ENCODE data around the gene ADGRL4.
"Not testable (repeated sequence)": the region's sequence is repeated elsewhere in the genome, so short reads cannot be mapped to it uniquely, and the experiment has no call there.

The ADGRL4 gene

DNA sequence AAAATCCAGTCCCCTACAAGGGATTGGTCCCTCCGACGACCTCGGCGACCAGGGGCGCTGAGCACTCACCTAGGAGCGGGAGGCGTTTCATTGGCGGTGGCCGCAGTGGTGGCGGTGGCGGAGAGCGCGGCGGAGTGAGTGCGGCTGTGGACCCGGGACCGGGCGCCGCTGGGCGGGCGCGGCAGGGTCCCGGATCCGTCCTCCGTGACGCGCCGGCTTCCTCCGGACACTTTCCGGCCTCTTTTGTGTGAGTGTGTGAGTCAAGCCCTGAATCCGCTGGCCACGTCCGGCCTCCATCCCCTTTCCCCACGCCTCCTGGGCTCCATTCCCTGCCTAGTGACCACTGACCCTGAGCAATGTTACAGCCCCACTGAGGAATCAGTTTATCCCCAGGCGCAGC, at the start of gene ADGRL4:
ADGRL4 (minus strand) TSS at position 167 of the 400 bp plus-strand sequence; CDS start at position 91, 76 bp downstream.
- DNase-seq (ENCODE audit: low read depth) = no peak

DNA sequence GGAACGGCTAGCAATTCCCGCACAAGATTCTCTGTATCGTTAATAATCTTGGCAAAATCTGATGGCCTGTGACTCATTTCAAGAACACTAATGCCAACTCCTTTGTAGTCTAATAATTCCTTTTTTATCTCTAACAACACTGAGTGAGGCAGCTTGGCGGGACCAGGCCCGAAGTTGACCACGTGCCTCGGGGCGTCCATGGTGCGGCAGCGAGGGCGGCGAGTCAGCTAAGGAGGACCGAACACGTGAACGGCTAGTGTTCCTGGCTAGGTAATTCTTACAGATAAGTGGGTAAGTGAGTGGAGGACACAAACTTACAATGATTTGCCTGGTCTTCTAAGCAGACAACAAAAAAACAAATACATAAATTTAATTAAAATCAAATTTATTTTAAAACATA, 49.3 kb upstream of the ADGRL4 start:
- no peak for DNase-seq (ENCODE audit: low read depth)

DNA sequence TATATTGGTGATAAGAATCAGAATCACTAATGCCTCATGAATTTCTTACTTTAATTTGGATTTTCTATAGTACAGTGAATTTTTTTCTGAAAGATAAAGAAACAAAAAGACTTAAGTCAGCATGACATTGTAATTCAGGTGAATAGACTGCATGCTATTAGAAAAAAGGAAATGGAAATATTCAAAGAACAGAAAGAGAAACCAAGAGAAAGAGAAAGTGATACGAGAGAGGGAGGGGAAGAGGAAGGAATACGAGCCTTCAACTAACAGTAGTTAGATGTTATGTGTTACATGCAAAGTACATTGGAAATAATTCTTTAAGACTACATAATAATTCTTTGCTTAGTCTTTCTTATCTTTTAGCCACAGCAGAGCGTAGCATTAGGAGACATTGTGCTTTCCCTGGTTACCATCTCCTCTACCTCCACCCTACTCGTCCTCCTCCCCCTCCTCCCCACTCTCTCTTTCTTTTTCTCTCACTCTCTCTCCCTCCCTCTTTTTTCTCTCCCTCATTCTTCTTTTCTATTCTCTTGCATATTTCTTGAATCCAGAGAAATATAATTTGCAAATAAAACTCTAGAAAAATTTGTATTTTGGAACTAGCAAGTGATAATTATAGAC, 46.4 kb upstream of the ADGRL4 start:
- DNase-seq (ENCODE audit: low read depth) = no peak

DNA sequence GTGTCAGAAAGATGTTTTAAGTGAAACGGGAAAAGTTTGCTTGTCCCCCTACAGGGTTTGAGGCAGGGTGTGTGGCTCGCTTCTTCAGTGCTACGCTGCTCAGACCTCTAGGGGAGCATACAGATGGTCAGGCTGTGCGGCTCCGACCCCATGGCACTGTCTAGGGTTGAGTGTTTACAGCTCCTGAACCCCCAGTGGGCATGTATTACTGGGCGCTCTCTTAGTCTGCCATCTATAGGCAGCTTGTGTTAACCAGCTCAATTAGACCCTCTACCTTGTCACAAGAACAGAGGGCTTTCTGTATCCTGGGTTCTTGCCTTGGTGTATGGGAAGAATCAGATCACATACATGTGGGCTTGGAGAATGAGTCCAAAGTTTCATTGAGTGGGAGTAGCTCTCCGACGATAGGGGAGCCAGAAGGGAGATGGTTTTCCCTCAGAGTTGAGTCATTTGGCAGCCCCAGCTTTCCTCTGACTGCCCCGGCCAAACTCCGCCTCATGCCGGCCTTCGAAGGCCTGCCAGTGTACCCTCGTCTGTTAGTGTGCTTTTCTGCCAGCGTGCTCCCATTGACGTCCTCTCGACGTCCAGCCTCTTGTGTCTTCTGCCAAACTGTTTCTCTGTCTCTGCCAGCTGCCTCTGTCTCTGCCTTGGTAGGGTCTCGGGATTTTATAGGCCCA, 38.6 kb upstream of the ADGRL4 start:
- no peak for DNase-seq (ENCODE audit: low read depth)

GRCh38 chr1:79043506-79043905, 37.0 kb upstream of the ADGRL4 start:
- no peak for DNase-seq (ENCODE audit: low read depth)

DNA sequence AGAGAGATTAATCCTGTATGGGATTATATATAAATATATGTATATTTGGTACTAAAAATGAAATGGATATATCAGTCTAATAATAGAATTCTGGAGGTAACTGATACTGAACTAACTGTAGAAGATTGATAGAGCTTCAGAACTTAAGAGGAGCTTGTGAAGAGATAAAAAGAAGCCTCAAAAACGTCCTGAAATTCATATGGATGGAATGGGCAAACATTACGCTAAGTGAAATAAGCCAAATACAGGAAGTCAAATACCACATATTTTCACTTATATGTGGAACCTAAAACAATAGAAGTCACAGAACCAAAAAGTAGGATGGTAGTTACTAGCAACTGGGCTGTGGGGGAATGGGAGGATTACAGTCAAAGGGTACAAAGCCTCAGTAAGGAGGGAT, 36.0 kb upstream of the ADGRL4 start:
- no peak for DNase-seq (ENCODE audit: low read depth)

- no peak for DNase-seq (ENCODE audit: low read depth)
Measured at GRCh38 chr1:79042117-79042516, 35.6 kb upstream of the ADGRL4 start.

GRCh38 chr1:79041666-79042065, 35.1 kb upstream of the ADGRL4 start:
- DNase-seq (ENCODE audit: low read depth) = no peak

DNA sequence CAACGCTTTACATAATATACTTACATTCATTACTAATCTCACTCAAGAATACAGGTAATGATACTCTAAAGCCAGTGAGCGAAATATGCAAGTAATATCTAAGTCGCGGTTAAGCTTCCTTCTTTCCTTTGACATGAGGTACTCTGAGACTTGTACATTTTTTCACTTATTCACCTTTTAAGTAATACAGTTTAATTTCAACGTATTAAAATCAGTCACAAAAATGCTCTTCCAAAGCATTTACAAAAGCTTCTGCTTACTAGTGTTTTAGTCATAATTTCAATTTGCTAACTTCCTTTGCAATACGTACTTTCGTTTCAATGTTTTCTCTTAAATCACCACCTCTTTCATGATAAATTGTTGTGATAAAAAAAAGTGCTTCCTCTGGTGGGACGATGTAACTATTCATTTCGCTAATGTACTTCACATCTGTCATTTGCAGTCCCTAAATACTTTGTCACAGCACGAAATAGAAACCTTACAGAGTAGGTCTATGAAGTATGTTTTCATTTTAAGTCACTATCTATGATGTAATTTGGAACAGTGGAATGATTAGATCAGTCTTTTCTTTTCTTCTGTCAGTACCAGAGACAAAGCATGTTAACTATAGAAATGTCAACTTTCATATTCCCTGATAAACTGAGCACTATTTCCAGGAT, 34.0 kb upstream of the ADGRL4 start:
- DNase-seq (ENCODE audit: low read depth) = no peak

DNA sequence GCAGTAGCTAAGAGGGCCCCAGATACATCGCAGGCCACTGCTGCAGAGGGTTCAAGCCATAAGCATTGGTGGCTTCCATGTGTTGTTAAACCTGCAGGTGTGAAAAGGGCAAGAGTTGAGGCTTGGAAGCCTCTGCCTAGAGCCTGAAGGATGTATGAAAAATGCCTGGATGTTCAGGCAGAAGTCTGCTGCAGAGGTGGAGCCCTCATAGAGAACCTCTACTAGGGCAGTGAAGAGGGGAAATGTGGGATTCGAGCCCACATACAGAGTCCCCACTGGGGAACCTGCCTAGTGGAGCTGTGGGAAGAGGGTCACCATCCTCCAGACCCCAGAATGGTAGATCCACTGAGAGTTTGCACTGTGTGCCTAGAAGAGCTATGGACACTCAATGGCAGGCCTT, 30.6 kb upstream of the ADGRL4 start:
- no peak for DNase-seq (ENCODE audit: low read depth)

DNA sequence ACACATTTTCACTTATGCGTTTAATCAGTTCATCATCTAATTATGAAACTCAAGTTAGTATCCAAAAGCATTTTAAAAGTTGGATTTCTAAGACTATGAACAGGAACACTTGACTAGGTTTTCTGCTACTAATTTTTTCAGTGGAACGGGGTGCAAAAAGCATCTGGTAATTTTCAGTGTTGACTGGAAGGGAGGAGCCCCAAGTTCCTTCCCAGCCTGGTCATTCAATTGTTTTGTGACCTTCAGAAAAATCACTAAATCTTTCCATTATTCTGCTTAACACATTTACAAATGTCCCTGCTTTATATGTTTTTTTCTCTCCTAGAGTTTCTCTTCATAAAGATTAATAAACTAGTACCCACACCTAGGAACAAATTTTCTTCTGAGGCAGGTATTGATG, 6.0 kb upstream of the ADGRL4 start:
- DNase-seq (ENCODE audit: low read depth) = no peak

DNA sequence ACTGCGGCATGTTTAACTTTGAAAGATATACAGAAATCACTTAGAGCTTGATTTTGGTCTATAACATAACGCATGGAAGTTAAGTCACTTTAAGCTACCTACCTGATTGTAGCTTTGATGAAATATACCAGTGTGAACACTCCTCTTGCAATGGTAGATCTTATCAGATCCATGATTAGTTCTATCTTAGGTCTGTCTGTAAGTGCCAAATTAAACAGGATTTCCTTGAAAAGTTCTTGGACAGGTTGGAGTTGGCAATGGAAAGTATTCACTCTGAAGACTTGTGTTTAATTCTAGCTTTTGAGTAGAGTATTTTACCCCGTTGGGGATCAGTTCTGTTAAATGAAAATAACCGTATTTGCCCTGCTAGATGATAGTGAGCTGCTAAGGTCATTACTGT, 4.1 kb upstream of the ADGRL4 start:
- DNase-seq (ENCODE audit: low read depth) = no peak

- DNase-seq (ENCODE audit: low read depth) = no peak
Measured at GRCh38 chr1:79005945-79006344, 585 bp downstream of the ADGRL4 start.

GRCh38 chr1:79004916-79005315, 1.6 kb downstream of the ADGRL4 start:
- no peak for DNase-seq (ENCODE audit: low read depth)

DNA sequence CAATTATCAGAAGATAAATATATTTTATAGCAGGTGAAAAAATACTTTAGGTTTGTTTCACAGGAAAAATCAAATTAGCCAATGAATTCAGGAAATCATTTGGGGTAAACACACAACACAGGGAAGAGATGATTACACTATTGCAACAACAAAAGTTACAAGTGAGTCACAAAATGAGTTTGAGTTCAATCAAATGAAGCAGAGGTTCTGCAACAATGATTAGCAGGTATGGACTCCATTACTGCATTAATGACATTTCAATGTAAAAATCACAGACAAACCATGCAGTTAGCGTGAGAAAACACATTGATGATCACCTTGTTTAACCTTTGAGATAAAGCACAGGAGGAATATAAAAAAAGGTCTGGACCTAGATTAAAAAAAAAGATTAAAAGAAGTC, 9.7 kb downstream of the ADGRL4 start:
- DNase-seq (ENCODE audit: low read depth) = no peak

DNA sequence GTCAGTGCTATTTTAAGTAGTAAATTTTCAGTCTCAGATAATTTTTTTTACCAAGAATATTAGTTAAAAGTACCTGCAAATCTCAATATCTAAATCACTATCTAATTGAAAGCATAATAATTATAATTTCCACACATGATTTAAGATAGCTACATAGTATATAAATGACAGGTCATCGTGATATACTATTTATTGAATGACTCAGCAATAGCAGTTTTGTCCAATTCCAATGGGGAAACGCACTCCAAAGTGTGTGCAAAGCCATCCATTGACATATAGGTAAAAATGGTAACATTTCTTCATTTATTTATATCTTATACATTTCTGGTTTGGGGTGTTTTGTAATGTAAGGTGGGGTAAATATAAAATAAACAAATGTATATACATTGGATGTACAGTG, 19.5 kb downstream of the ADGRL4 start:
- no peak for DNase-seq (ENCODE audit: low read depth)

GRCh38 chr1:78980511-78980910, 26.0 kb downstream of the ADGRL4 start:
- DNase-seq (ENCODE audit: low read depth) = no peak

GRCh38 chr1:78972723-78973122, 33.8 kb downstream of the ADGRL4 start:
- no peak for DNase-seq (ENCODE audit: low read depth)

- DNase-seq (ENCODE audit: low read depth) = not testable (repeated sequence)
Measured at GRCh38 chr1:78967091-78967490, 39.4 kb downstream of the ADGRL4 start.

GRCh38 chr1:78958711-78959110, 47.8 kb downstream of the ADGRL4 start:
- no peak for DNase-seq (ENCODE audit: low read depth)

GRCh38 chr1:78950826-78951225, 55.7 kb downstream of the ADGRL4 start:
- DNase-seq (ENCODE audit: low read depth) = no peak

- no peak for DNase-seq (ENCODE audit: low read depth)
Measured at GRCh38 chr1:78949227-78949626, 57.3 kb downstream of the ADGRL4 start.

- DNase-seq (ENCODE audit: low read depth) = no peak
Measured at GRCh38 chr1:78919150-78919549, 87.4 kb downstream of the ADGRL4 start.

- no peak for DNase-seq (ENCODE audit: low read depth)
Measured at GRCh38 chr1:78918157-78918556, 88.4 kb downstream of the ADGRL4 start.

Measured in stimulated activated CD8-positive, alpha-beta memory T cell treated with anti-CD3 and anti-CD28 coated beads, Interleukin-4, amount 100 ng/mL, for 24 hours (primary cell).